Naive thymus-derived CD8-positive, alpha-beta T cell (primary cell): ENCODE measurements around the gene SLC2A1. TPM values are rescaled to one million over a fixed set of nuclear protein-coding genes. Genes with fewer than 3 reads are reported as not detected.
"Not testable (repeated sequence)": the region's sequence is repeated elsewhere in the genome, so short reads cannot be mapped to it uniquely, and the experiment has no call there.

Experiments used
- ATAC-seq, 2 donors: fragments of 150-1000 bp; cut with Tn5 transposase in 1 of 2; sonication (Bioruptor Pico), chemical (Tn5 transposase) in 1 of 2; 1 replicate in 1 of 2; 2 replicates in 1 of 2; pipeline ENCODE4 v1.10.0; 2021; ENCODE audit warnings: mild to moderate bottlenecking in 2 of 2, moderate library complexity in 2 of 2
- POLR2A ChIA-PET: fragments of 350-600 bp; sonication (Branson Sonifier 250); formaldehyde crosslinking; loops from one replicate; lab custom pipeline; 2021; ENCODE audit warnings: antibody characterized with exemption; lab: Charles Lee
- DNase-seq, 10 donors: peaks; one replicate each; pipeline versions ENCODE4 v3.0.0 to v3.0.0-alpha.2; 2020 to 2022
- H3K27ac Mint-ChIP-seq, 10 donors: one replicate each; pipeline ENCODE4 v1.8.0; 2020 to 2022; ENCODE audit warnings: mild to moderate bottlenecking in 10 of 10, mixed read lengths in 10 of 10, moderate library complexity in 4 of 10, inconsistent platforms in 1 of 10
- H3K27me3 Mint-ChIP-seq, 5 donors: one replicate each; pipeline ENCODE4 v1.8.0; 2021 to 2022; ENCODE audit warnings: mixed read lengths in 5 of 5
- H3K36me3 Mint-ChIP-seq, 3 donors: one replicate each; pipeline ENCODE4 v1.8.0; 2020 to 2022; ENCODE audit warnings: mixed read lengths in 3 of 3, mild to moderate bottlenecking in 2 of 3, inconsistent platforms in 1 of 3
- H3K4me1 Mint-ChIP-seq, 4 donors: one replicate each; pipeline ENCODE4 v1.8.0; 2021 to 2022; ENCODE audit warnings: mixed read lengths in 4 of 4
- H3K4me3 Mint-ChIP-seq, 10 donors: one replicate each; pipeline ENCODE4 v1.8.0; 2020 to 2022; ENCODE audit warnings: mild to moderate bottlenecking in 10 of 10, mixed read lengths in 10 of 10, moderate library complexity in 6 of 10, inconsistent platforms in 1 of 10
- H3K9me3 Mint-ChIP-seq, 9 donors: one replicate each; pipeline ENCODE4 v1.8.0; 2020 to 2022; ENCODE audit warnings: mixed read lengths in 9 of 9, mild to moderate bottlenecking in 3 of 9, inconsistent platforms in 1 of 9, moderate library complexity in 1 of 9
- polyA plus RNA-seq, 3 donors: library from polyadenylated mRNA; unstranded; fragments of 300-500 nt; fragmentation: Illumina TruSeq; gene quantifications; one replicate each; pipeline ENCODE4 v1.2.3, GENCODE V29; 2021
- total RNA-seq, 8 experiments: library from RNA in 2 of 8; stranded (reverse) in 2 of 8; gene quantifications; one replicate each; pipeline ENCODE4 v1.2.3 and lab custom pipeline; 2021 to 2026

The SLC2A1 gene
- total and polyA plus RNA-seq, 5 experiments from 2014 or later, result 17.7 to 57.3 (median 22.8) TPM

DNA sequence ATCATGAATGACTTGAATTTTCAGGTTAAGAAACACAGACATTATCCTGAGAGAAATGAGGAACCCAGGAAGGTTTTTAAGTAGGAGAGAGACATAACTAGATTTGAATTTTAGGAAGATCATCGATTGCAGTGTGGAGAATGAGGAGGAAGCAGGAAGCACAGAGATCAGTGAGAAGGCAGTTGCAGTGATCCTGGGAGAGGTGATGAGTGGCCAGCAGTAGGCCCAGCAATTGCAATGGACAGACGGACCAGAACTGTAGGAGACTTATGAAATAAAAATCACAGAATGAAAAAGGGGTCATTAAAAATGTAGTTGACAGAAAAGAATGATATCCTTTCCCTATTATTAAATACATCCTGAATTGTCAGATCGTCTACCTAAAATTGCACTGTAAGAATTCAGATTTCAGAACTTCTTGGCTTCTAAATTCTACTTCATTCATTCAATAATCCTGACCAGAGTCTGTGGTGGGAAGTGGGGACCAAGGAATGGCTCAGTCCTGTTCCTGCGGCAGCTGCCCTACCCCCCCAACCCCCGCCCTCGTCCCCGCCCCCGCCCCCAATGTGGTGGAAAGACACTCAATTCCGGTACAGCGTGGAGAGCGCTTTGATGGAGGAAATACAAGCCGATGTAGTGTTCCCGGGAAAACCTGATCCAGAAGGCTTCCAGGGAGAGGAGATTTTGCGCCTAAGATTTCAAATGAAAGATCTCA, 35.1 kb downstream of the SLC2A1 start:
- Mint-ChIP-seq H3K4me3 (peak overlapping the region; percentile 79 to 98 (median 93)), H3K27ac (peak overlapping the region; percentile 92 to 100 (median 98)), H3K9me3 (no peaks in the 10 kb centered on the region), H3K36me3 (peaks cover 3 to 26% (median 13%) of the 10 kb centered on the region in 3 donors), H3K4me1 (peaks cover 17 to 33% (median 31%) of the 10 kb centered on the region in 4 donors), H3K27me3 (no peaks in the 10 kb centered on the region)
- POLR2A ChIA-PET, result interaction anchor here (0.8 to 3.4 kb wide), 11 partner anchors 9 to 248 kb away, joined by 3 to 25 read pairs (median 7); partner anchors contain the start of genes CFAP57, EBNA1BP2 and SLC2A1
- peak in 1 of 2 donors; percentile 1 for ATAC-seq
- DNase-seq, result peak in 1 of 10 donors; percentile 18

GRCh38 chr1:42922687-42923366, 35.8 kb downstream of the SLC2A1 start:
- no peaks in the 10 kb centered on the region for H3K9me3 Mint-ChIP-seq
- peak overlapping the region; percentile 79 to 98 (median 93) for H3K4me3 Mint-ChIP-seq
- H3K36me3 Mint-ChIP-seq, result peaks cover 0 to 19% (median 10%) of the 10 kb centered on the region in 3 donors
- H3K27me3 Mint-ChIP-seq, result no peaks in the 10 kb centered on the region
- POLR2A ChIA-PET, result interaction anchor here (0.8 to 3.4 kb wide), 9 partner anchors 9 to 249 kb away, joined by 3 to 25 read pairs (median 5); partner anchors contain the start of genes CFAP57, EBNA1BP2 and SLC2A1
- peak overlapping the region; percentile 92 to 100 (median 98) for H3K27ac Mint-ChIP-seq
- ATAC-seq (peak; percentile 41 to 50), DNase-seq (peak in 9 of 10 donors; percentile 42 to 79 (median 58))
- H3K4me1 Mint-ChIP-seq, result peaks cover 16 to 31% (median 30%) of the 10 kb centered on the region in 4 donors

- peaks cover 0 to 8% (median 2%) of the 10 kb centered on the region in 3 donors for H3K36me3 Mint-ChIP-seq
- peaks cover 14 to 29% (median 27%) of the 10 kb centered on the region in 4 donors for H3K4me1 Mint-ChIP-seq
- DNase-seq (no peak), ATAC-seq (no peak)
- no peaks in the 10 kb centered on the region for H3K9me3 Mint-ChIP-seq
- no peak overlapping the region for H3K4me3 Mint-ChIP-seq
- no peaks in the 10 kb centered on the region for H3K27me3 Mint-ChIP-seq
- POLR2A ChIA-PET, result interaction anchor here (0.7 to 2.3 kb wide), 4 partner anchors 34 to 152 kb away, joined by 3 to 25 read pairs (median 5); no protein-coding TSS in a partner anchor
- H3K27ac Mint-ChIP-seq, result no peak overlapping the region
Measured at GRCh38 chr1:42921769-42922168, 36.9 kb downstream of the SLC2A1 start.

- H3K36me3 Mint-ChIP-seq, POLR2A ChIA-PET, H3K27ac Mint-ChIP-seq: not testable (repeated sequence)
Measured at GRCh38 chr1:42919651-42920050, 39.0 kb downstream of the SLC2A1 start.

GRCh38 chr1:42917241-42917495, 41.5 kb downstream of the SLC2A1 start:
- Mint-ChIP-seq H3K27ac (no peak overlapping the region), H3K9me3 (peaks cover 0 to 7% (median 4%) of the 10 kb centered on the region in 9 donors), H3K4me1 (peaks cover 2 to 10% (median 6%) of the 10 kb centered on the region in 4 donors), H3K36me3 (peaks cover 0 to 5% (median 3%) of the 10 kb centered on the region in 3 donors), H3K4me3 (no peak overlapping the region), H3K27me3 (peaks cover 0 to 10% (median 1%) of the 10 kb centered on the region in 5 donors)
- DNase-seq (no peak), ATAC-seq (no peak)
- POLR2A ChIA-PET, result interaction anchor here (2.7 kb wide), 1 partner anchor 156 kb away, joined by 8 read pairs; no protein-coding TSS in a partner anchor

More at GRCh38 chr1:42919651-42920050, 39.0 kb downstream of the SLC2A1 start:
- not testable (repeated sequence) for H3K4me3 Mint-ChIP-seq, H3K27me3 Mint-ChIP-seq, ATAC-seq, DNase-seq, H3K9me3 Mint-ChIP-seq
- peaks cover 9 to 23% (median 15%) of the 10 kb centered on the region in 4 donors for H3K4me1 Mint-ChIP-seq

- Mint-ChIP-seq H3K9me3 (peaks cover 0 to 7% (median 4%) of the 10 kb centered on the region in 9 donors), H3K27ac (no peak overlapping the region), H3K36me3 (peaks cover 0 to 5% (median 3%) of the 10 kb centered on the region in 3 donors), H3K27me3 (peaks cover 0 to 10% (median 1%) of the 10 kb centered on the region in 5 donors), H3K4me1 (peaks cover 2 to 10% (median 6%) of the 10 kb centered on the region in 4 donors), H3K4me3 (no peak overlapping the region)
- POLR2A ChIA-PET, result no interaction called here
- no peak for DNase-seq
- ATAC-seq, result no peak
Measured at GRCh38 chr1:42915456-42915855, 43.2 kb downstream of the SLC2A1 start.

DNA sequence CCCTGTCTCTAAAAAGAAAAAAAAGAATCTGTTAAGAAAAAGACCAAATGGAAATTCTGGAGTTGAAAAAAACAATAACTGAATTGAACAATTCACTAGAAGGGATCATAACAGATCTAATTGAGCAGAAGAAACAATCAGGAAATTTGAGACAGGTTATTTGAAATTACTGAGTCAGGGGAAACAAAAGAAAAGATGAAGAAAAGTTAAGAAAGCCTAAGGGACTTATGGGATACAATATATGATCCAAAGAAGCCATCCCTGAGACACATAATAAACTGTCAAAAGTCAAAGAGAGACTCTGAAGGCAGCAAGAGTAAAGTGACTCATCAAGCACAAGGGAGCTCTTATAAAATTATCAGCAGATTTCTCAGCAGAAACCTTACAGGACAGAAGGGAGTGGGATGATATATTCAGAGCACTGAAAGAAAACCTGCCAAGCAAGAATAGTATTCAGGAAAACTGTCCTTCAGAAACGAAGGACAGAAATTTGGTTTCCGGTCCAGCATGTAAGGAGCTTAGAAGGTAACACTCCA, 44.5 kb downstream of the SLC2A1 start:
- Mint-ChIP-seq H3K4me1 (peaks cover 2 to 10% (median 6%) of the 10 kb centered on the region in 4 donors), H3K4me3 (no peak overlapping the region), H3K9me3 (peaks cover 0 to 7% (median 4%) of the 10 kb centered on the region in 9 donors), H3K27ac (no peak overlapping the region), H3K27me3 (peaks cover 0 to 10% (median 1%) of the 10 kb centered on the region in 5 donors), H3K36me3 (peaks cover 0 to 5% (median 3%) of the 10 kb centered on the region in 3 donors)
- DNase-seq (no peak), ATAC-seq (no peak)
- POLR2A ChIA-PET, result interaction anchor here (1.0 to 2.9 kb wide), 2 partner anchors 10 to 160 kb away, joined by 3 to 22 read pairs; no protein-coding TSS in a partner anchor

DNA sequence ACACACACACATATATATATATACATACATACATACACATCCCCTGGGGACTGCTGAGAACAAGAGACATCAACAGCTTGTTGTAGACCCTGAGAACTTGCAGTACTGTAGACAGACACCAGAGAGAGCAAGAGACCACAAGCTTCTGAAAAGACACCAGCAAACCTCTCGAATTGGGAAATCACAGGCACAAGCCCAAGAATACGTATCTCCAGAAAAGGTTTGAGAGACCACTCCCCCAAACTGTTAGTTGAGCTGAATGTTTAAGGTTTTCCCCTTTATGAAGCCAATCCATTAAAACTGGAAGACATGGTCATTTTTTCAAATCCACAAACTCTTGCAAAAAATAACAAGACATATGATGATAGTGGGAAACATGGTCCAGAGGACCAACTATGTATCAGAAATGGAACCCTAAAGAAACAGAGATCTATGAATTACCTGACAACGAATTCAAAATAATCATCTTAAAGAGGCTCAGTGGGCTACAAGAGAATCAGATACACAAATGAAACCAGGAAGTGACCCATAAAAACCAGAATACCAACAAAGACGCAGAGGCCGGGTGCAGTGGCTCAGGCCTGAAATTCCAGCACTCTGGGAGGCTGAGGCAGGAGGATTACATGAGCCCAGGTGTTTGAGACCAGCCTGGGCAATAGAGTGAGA, 45.1 kb downstream of the SLC2A1 start:
- Mint-ChIP-seq H3K36me3 (peaks cover 0 to 5% (median 3%) of the 10 kb centered on the region in 3 donors), H3K4me1 (peaks cover 2 to 10% (median 6%) of the 10 kb centered on the region in 4 donors), H3K9me3 (peaks cover 0 to 7% (median 4%) of the 10 kb centered on the region in 9 donors), H3K27ac (no peak overlapping the region), H3K27me3 (peaks cover 0 to 10% (median 1%) of the 10 kb centered on the region in 5 donors), H3K4me3 (no peak overlapping the region)
- ATAC-seq, result peak; percentile 87 to 93
- POLR2A ChIA-PET, result interaction anchor here (0.7 to 2.9 kb wide), 6 partner anchors 9 to 160 kb away, joined by 3 to 22 read pairs (median 4); partner anchors contain the start of genes C1orf50 and P3H1
- peak in 9 of 10 donors; percentile 46 to 87 (median 71) for DNase-seq

GRCh38 chr1:42910985-42911384, 47.7 kb downstream of the SLC2A1 start:
- ATAC-seq (no peak), DNase-seq (no peak)
- H3K36me3 Mint-ChIP-seq, result peaks cover 0 to 5% (median 3%) of the 10 kb centered on the region in 3 donors
- peaks cover under 1 to 10% (median 6%) of the 10 kb centered on the region in 4 donors for H3K4me1 Mint-ChIP-seq
- H3K4me3 Mint-ChIP-seq, result no peak overlapping the region
- no peak overlapping the region for H3K27ac Mint-ChIP-seq
- peaks cover 0 to 7% (median 4%) of the 10 kb centered on the region in 9 donors for H3K9me3 Mint-ChIP-seq
- POLR2A ChIA-PET, result no interaction called here
- H3K27me3 Mint-ChIP-seq, result peaks cover 0 to 10% (median 4%) of the 10 kb centered on the region in 5 donors

- H3K9me3 Mint-ChIP-seq, result no peaks in the 10 kb centered on the region
- POLR2A ChIA-PET, result no interaction called here
Measured at GRCh38 chr1:42908046-42908445, 50.6 kb downstream of the SLC2A1 start.

GRCh38 chr1:42904434-42904833, 54.2 kb downstream of the SLC2A1 start:
- Mint-ChIP-seq H3K36me3 (peaks cover 0 to under 1% (median 0%) of the 10 kb centered on the region in 3 donors), H3K27me3 (peaks cover under 1 to 7% (median 6%) of the 10 kb centered on the region in 5 donors), H3K4me1 (no peaks in the 10 kb centered on the region), H3K9me3 (peaks cover 0 to 7% (median under 1%) of the 10 kb centered on the region in 9 donors), H3K4me3 (no peak overlapping the region), H3K27ac (no peak overlapping the region)
- DNase-seq (no peak), ATAC-seq (no peak)
- POLR2A ChIA-PET, result interaction anchor here (0.7 kb wide), 1 partner anchor 14 kb away, joined by 3 read pairs; no protein-coding TSS in a partner anchor

More at GRCh38 chr1:42908046-42908445, 50.6 kb downstream of the SLC2A1 start:
- no peaks in the 10 kb centered on the region for H3K36me3 Mint-ChIP-seq
- H3K27me3 Mint-ChIP-seq, result peaks cover 0 to 4% (median 0%) of the 10 kb centered on the region in 5 donors
- ATAC-seq (no peak), DNase-seq (no peak)
- H3K4me1 Mint-ChIP-seq, result no peaks in the 10 kb centered on the region
- no peak overlapping the region for H3K4me3 Mint-ChIP-seq
- no peak overlapping the region for H3K27ac Mint-ChIP-seq
